ENCODE data around the gene FGD1. TPM values are rescaled to one million over a fixed set of nuclear protein-coding genes. Genes with fewer than 3 reads are reported as not detected.

Gene FGD1
- total and polyA plus RNA-seq, 2 experiments from 2014 or later, result 11.8 to 24.9 TPM

GRCh38 chrX:54494166-54494988 lies 1.7 kb downstream of the FGD1 start:
- no peaks in the 10 kb centered on the region for H3K9me3 Mint-ChIP-seq
- peaks cover 48% of the 10 kb centered on the region for H3K79me2 ChIP-seq (replicated peaks; ENCODE audit: insufficient read depth)
- peak overlapping the region; percentile 68 for H3K4me3 ChIP-seq
- H3K27me3 ChIP-seq (ENCODE audit: insufficient read depth), result no peaks in the 10 kb centered on the region
- H3K27ac ChIP-seq (ENCODE audit: low read depth), result no peak overlapping the region
- H4K20me1 ChIP-seq (replicated peaks; ENCODE audit: insufficient read depth), result no peaks in the 10 kb centered on the region
- H3K36me3 Mint-ChIP-seq (ENCODE audit: low read depth), result peaks cover 13% of the 10 kb centered on the region
- ATAC-seq (no peak), DNase-seq (ENCODE audit: low spot score) (no peak)
- H2AFZ ChIP-seq, result no peak overlapping the region
- H3K4me3 Mint-ChIP-seq, result peak overlapping the region; percentile 79
- no peaks in the 10 kb centered on the region for H3F3A ChIP-seq (replicated peaks; ENCODE audit: low read depth)
- peak overlapping the region; percentile 77 for H3K4me2 ChIP-seq
- H3K36me3 ChIP-seq (ENCODE audit: insufficient read depth), result no peaks in the 10 kb centered on the region
- H3K27ac Mint-ChIP-seq, result no peak overlapping the region
- H3K4me1 ChIP-seq (ENCODE audit: insufficient read depth), result peaks cover 11% of the 10 kb centered on the region; the same call in 1 of the 2 replicates
- H3K27me3 Mint-ChIP-seq (ENCODE audit: insufficient read depth, low read depth, poor library complexity), result no peaks in the 10 kb centered on the region
- peaks cover 48% of the 10 kb centered on the region for H3K4me1 Mint-ChIP-seq
- no peak for TF ChIP-seq JUNB (IDR thresholded peaks at IDR 0.05; ENCODE audit: unreplicated experiment)
- TF ChIP-seq ZNF462 (CRISPR knock-in tag; IDR thresholded peaks at IDR 0.05), result no peak
- TF ChIP-seq POLR2AphosphoS5 (IDR thresholded peaks at IDR 0.05; ENCODE audit: low read depth), result no peak
- no peak for TF ChIP-seq ZNF114 (CRISPR knock-in tag; IDR thresholded peaks at IDR 0.05)
- no peak for TF ChIP-seq STAT1 (IDR thresholded peaks at IDR 0.05; ENCODE audit: unreplicated experiment)
- no peak for TF ChIP-seq EZH2phosphoT487 (IDR thresholded peaks at IDR 0.05; ENCODE audit: unreplicated experiment)
- no peaks in the 10 kb centered on the region for H3K9me2 ChIP-seq (ENCODE audit: insufficient read depth)

All from GM23338 (cell line).